Measurements from ENCODE around the gene TRIP6.

The TRIP6 gene

GRCh38 chr7:100874577-100875355 is 7.6 kb downstream of the TRIP6 start, which contains the start of gene SRRT:
Gene SRRT, plus strand, starts transcription at chr7:100875103. Its CDS starts 488 bp downstream, at chr7:100875591.
- DNase-seq = peak; percentile 99

DNA sequence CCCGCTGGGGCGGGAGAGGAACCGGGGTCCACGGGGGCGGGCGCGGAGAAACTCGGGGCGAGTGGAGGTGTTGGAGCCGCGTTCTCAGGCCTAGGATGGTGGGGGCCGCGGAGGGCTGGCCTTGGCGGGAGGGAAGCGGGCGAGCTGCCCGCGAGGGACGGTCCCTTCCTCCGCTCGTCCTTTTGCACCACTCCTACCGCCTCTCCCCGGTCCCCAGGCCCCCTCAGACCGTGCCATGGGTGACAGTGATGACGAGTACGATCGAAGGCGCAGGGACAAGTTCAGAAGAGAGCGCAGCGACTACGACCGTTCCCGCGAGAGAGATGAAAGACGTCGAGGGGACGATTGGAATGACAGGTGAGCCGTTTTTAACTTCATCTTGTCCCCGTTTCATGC is 8.2 kb downstream of the TRIP6 start:
- peak; percentile 65 for DNase-seq

GRCh38 chr7:100878013-100878412 is 10.8 kb downstream of the TRIP6 start:
- no peak for DNase-seq

GRCh38 chr7:100878685-100879084 is 11.5 kb downstream of the TRIP6 start:
- DNase-seq = no peak

- DNase-seq = no peak
Measured at GRCh38 chr7:100879685-100880261, 12.6 kb downstream of the TRIP6 start.

DNA sequence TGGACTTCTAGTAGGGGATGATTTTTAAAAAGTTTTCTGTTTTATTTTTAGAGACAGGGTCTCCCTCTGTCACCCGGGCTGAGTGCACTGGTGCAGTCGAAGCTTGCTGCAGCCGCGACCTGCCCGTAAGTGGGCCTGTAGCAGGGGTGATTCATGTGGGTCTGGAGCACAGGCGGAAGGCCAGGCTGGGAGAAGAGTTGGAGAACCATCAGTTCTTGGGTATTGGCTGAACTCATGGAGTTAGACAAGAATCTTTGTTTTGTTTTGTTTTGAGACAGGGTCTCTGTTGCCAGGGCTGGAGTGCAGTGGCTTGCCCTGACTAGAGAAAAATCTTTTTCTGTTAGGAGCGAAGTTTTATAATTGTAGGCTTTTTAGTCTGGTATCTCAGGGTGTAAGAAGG is 13.5 kb downstream of the TRIP6 start:
- no peak for DNase-seq

DNA sequence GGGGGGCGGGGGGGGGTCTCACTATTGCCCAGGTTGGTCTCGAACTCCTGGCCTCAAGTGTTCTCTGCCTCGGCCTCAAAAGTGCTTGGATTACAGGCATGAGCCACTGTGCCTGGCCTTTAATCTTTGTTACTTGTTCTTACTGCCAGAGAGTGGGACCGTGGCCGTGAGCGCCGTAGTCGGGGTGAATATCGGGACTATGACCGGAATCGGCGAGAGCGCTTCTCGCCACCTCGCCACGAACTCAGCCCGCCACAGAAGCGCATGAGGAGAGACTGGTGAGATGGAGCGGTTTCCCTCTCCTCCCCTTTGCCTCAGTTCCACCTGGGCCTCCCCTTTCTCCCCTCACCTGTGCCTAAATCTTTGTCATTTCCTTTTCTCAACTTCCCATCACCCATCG is 13.9 kb downstream of the TRIP6 start:
- DNase-seq = no peak

- DNase-seq = no peak
Measured at GRCh38 chr7:100882201-100882600, 15.0 kb downstream of the TRIP6 start.

GRCh38 chr7:100882785-100883526 is 15.8 kb downstream of the TRIP6 start:
- no peak for DNase-seq

- DNase-seq = no peak
Measured at GRCh38 chr7:100884736-100885439, 17.7 kb downstream of the TRIP6 start.

DNA sequence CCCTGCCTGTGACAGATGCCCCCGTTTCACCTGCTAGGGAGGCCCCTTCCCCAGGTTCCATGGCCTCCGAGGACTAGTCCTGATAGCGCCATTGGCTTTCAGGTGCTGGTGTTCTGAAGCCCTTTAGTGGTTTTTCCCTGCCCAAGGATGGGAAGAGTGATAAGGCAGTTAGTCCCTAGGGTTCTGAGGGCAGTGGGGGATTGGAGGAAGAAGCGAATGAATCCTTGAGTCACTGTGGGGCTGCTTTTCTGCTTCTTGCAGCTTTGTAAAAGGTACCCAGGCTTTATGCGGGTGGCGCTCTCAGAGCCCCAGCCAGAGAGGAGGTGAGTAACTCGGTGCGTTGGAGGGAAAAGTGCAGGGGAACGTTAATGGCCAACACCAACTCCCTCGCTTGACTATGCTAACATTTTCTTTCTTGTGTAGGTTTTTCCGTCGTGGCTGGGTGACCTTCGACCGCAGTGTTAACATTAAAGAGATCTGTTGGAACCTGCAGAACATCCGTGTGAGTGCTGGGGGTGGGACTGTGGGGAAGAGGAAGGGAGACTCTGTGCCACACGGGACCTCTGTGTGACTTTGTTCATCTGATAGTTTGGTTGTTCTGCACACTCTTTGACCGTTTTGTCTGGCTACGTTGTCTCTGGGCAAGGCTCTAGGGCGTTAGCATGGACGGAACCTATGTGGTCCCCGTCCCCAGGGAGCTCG is 18.4 kb downstream of the TRIP6 start:
- no peak for DNase-seq

- no peak for DNase-seq
Measured at GRCh38 chr7:100886142-100886935, 19.2 kb downstream of the TRIP6 start.

DNA sequence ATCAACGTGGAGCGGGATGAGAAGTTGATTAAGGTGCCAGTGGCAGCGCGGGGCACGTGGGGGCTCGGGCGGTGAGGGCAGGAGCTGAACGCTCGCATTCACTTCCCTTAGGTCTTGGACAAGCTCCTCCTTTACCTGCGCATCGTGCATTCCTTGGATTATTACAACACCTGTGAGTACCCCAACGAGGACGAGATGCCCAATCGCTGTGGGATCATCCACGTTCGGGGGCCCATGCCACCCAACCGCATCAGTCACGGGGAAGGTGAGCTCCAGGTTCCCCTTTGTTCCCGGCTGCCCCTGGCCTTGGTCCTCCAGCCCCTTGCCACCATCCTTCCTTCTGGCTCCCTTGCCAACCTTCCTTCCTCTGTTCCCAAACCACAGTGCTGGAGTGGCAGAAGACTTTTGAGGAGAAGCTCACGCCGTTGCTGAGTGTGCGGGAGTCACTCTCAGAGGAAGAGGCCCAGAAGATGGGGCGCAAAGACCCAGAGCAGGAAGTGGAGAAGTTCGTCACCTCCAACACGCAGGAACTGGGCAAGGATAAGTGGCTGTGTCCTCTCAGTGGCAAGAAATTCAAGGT is 19.8 kb downstream of the TRIP6 start:
- DNase-seq = no peak

GRCh38 chr7:100887516-100888290 is 20.5 kb downstream of the TRIP6 start:
- peak; percentile 69 for DNase-seq

GRCh38 chr7:100888291-100888987 is 21.3 kb downstream of the TRIP6 start:
- no peak for DNase-seq

GRCh38 chr7:100888988-100889750 is 22.0 kb downstream of the TRIP6 start, which contains the start of gene UFSP1:
Gene UFSP1, minus strand, starts transcription at chr7:100889715. Its CDS starts 444 bp downstream, at chr7:100889271.
- peak; percentile 25 for DNase-seq

- DNase-seq = no peak
Measured at GRCh38 chr7:100890653-100891567, 23.7 kb downstream of the TRIP6 start.

All from activated CD4-positive, alpha-beta T cell treated with anti-CD3 and anti-CD28 coated beads for 48 hours (primary cell).